Renal pelvis (tissue), 4 donors: ENCODE data around the gene HDAC8. TPM values are rescaled to one million over a fixed set of nuclear protein-coding genes. Genes with fewer than 3 reads are reported as not detected.

Experiments used
- DNase-seq: peaks from one replicate; pipeline ENCODE4 v3.0.0-alpha.2; 2013
- polyA plus RNA-seq, 3 donors: library from polyadenylated mRNA; unstranded; fragments of 120-200 nt; gene quantifications; one replicate each; pipeline ENCODE4 v1.2.1, GENCODE V29; 2013; ENCODE audit not compliant: insufficient read length in 3 of 3

HDAC8 gene
- polyA plus RNA-seq, 3 donors, result 31.3 to 40.1 (median 39.4) TPM

DNA sequence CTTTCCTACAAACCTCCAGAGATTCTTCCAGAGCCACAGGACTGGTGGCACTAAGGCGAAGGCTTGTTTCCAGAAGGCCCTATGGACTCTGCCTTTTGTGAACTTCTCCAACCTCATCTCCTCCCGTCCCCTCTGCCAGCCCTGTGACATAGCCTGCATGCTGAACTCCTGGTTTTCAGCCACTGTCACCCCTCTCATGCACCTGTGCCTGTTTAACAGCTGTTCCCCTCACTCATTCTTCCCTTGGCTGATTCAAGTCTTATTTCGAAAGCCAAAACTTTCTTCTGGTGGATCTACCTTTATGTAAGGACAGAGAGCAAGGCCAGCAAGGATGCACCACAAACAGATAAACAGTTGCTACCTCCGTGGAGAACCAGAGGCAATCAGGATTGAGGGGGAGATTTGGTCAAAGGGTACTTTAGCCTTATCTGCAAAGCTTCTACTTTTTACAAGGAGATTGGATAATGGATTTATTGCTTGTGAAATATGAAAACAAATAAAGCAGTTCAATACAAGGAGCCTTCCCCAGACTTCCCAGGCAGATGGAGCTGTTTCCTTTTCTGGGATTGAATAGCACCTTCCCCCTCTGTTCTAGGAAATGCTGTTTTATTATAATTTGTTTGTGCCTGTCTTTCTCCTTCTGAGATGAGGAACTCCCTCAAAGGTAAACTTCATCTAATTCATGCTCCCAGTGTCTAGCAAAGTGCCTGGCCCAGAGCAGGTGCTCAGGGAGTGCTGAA lies 272.6 kb downstream of the HDAC8 start:
- no peak for DNase-seq

DNA sequence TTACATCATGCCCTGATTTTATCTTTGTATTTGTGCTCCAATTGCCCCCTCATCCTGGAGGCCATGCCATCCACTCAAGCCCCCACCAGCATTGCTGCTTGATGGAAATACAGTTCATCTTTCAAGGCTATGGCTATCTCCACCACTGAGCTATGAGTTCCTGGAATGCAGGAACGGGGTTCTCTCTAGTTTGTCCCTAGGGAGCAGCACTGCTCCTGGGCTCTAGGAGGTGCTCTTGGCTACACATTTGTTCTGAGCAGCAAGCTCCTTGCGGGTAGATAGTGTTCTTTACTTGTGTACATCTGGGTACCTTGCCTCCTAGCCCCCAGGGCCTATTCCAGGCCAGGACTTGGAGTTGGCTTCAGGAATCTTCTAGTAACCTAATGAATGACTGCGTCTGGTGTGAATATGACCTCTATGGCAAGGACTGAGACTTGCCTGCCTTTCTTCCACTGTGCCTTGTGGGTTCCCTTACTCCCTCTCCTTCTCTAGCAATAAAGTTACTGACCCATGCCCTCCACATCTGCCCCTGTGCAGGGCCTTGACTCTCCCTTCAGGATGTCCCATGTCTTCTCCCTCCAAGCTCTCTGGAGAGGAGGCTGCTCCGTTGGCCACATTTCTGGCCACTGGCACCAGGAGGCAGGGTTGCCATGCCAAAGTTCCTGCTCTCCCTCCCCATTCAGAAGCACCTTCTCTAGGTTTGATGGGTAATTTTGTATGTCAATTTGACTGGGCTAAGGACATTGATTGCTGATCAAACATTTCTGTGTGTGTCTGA lies 274.5 kb downstream of the HDAC8 start:
- DNase-seq, result no peak

DNA sequence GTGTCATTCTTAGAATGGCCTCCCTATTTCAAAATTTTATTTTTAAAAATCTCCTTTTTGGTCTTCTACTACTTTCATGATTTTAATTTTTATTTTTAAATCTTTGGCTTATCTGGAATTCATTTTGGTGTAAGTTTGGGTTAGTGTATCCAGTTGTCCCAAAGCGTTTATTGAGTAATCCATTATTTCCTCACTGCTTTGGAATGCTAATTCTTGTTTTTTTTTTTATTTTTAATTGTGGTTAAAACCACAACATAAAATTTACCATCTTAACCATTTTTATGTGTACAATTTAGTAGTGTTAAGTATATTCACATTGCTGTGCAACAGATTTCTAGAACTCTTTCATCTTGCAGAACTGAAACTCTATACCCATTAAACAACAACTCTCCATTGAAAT lies 275.7 kb downstream of the HDAC8 start:
- DNase-seq, result no peak

DNA sequence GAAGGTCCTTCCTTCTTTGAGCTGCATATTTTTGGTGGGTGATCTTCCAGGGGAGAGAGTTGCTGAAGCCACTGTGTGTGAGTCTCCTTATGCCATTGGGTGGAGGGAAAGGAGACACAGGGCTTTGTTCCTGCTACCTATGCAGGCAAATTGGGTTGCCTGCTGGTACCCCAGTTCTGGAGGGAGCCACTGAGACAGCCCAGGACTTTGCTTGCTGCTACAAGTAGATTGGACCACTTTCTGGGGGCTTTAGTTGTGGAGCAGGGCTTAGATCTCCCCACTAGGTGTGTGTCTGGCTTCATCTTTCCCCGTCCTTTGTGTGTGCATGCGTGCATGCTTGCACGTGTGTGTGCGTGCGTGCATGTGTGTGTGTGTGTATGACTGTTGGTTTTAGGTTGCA lies 276.9 kb downstream of the HDAC8 start:
- no peak for DNase-seq

DNA sequence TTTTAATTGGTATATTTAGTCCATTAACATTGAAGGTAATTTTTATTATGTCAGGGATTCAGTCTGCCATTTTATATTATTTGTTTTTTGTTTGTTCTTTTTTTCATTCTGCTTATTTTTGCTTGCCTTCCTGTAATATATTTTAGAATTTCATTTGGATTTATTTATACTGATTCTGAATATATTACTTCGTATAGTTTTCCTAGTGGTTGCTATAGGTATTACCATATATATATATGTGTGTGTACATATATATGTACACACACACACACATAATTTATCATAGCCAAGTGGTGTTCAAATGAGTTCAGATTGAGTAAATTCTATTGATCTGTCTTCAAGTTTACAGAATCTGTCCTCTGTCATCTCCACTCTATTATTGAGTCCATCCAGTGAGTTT lies 278.1 kb downstream of the HDAC8 start:
- no peak for DNase-seq

DNA sequence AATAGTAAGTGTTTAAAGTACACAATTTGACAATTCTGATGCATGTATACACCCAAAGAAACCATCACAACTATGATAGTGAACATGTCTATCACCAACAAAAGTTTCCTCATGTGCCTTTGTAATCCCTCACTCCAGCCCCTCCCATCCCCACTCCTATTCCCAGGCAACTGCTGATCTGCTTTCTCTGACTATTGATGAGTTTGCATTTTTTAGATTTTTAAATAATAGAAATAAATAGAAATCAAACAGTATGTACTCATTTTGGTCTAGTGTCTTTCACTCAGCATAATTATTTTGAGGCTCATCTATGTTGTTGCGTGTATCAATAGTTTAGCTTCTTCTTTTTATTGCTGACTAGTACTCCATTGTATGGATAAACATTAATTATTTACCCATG lies 290.3 kb downstream of the HDAC8 start:
- DNase-seq, result no peak

DNA sequence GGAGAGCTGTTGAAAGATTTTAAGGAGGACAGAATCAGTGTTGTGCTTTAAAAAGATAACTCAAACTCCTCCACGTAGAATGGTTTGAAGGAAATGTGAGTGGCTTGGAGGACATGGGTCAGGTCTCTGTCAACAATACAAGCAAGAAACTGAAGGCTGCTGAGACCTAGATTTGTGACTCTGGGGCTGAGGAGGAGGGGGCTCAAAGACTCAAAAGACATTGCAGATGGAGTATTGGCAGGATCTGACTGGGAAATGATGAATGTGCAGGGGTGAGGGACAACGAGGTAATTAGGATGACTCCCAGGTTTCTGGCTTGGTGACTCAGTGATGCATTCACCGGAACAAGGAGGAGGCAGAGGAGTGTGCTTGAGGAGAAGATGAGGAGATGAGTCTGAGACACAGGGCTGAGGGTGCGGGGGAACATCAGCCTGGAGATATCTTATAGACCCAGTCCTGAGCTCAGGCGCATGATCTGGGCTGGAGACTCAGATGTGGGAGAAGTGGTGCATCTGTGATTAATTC lies 292.3 kb downstream of the HDAC8 start:
- peak; percentile 73 for DNase-seq

Other genes with a start within 250 kb of the HDAC8 start
- gene PHKA1, start 141.5 kb upstream of the HDAC8 start, polyA plus RNA-seq, result 1 to 10 TPM; 5.1 to 5.8 (median 5.3) TPM
- gene DMRTC1B, start 204.0 kb upstream of the HDAC8 start, polyA plus RNA-seq, result 1 to 10 TPM; 4.1 to 5.8 (median 4.2) TPM
- not detected for gene FAM236B, start 209.8 kb upstream of the HDAC8 start, polyA plus RNA-seq
- not detected for gene FAM236D, start 235.4 kb upstream of the HDAC8 start, polyA plus RNA-seq